Heart left ventricle (tissue), 13 donors: ENCODE data around the gene MPZL3.

Source experiments
- POLR2A ChIP-seq, 2 donors: fragments of 450-650 bp; IDR thresholded peaks; one replicate each; pipeline ENCODE4 v1.6.1; 2017; ENCODE audit warnings: antibody characterized with exemption in 2 of 2, mild to moderate bottlenecking in 2 of 2, moderate library complexity in 2 of 2
- TF ChIP-seq, protein P1 (sequence below), 12 donors: fragments of 200-600 bp; sonication (generic) in 4 of 12; IDR thresholded peaks; one replicate each; pipeline versions ENCODE4 v1.5.0 to v1.8.0; 2018 to 2022; ENCODE audit warnings: antibody characterized with exemption in 12 of 12, mild to moderate bottlenecking in 5 of 12
- donor health status: ischemic (EF 13 %, LVEDD 7.1; RV severe dilation, severe dysfunction).
- donor health status: DM: no; HTN: yes; CAD: no.
- donor health status: DM: no; HTN: no; CAD: no.
- donor health status: ischemic (EF 25% LVEDD 6.9; RV normal size, moderate dysfunction).
- donor health status: ischemic (EF 25% LVEDD 5.7; RV mildly dilated, moderate dysfunction).
- donor health status: ischemic (EF 35%, LVEDD 5.7; RV mildly dilated, moderate dysfunction).
- donor health status: nonischemic (EF 11% LVEDD 7.7; RV severe dilation, severe dysfunction).
- donor health status: DM: yes; HTN: yes; CAD: no.
- donor health status: PGD.
- donor health status: ischemic (EF 29% LVEDD 5.4; RV normal size, mild dysfunction).
- donor health status: nonischemic (EF 23%, LVEDD 6.1; RV moderate dilation, normal function).

DNA sequence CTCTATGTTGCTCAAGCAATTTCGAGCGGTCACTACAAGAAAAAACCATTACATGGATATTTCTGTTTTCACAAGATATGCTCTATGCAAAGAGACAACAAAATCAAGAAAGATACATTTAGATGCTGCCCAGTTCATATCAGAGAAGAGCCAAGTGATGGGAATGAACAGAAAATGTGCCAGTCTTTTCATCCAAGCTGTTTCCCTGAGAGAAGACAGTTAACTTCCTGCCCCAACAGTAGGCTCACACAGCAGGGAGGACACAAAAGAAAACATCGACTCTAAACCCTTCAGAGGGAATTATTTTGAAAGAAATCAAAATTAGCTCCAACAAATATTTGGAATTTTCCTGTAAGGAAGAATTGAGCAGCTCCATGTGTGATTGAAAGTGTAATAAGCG lies 39.0 kb downstream of the MPZL3 start:
- TF ChIP-seq, protein P1, sequence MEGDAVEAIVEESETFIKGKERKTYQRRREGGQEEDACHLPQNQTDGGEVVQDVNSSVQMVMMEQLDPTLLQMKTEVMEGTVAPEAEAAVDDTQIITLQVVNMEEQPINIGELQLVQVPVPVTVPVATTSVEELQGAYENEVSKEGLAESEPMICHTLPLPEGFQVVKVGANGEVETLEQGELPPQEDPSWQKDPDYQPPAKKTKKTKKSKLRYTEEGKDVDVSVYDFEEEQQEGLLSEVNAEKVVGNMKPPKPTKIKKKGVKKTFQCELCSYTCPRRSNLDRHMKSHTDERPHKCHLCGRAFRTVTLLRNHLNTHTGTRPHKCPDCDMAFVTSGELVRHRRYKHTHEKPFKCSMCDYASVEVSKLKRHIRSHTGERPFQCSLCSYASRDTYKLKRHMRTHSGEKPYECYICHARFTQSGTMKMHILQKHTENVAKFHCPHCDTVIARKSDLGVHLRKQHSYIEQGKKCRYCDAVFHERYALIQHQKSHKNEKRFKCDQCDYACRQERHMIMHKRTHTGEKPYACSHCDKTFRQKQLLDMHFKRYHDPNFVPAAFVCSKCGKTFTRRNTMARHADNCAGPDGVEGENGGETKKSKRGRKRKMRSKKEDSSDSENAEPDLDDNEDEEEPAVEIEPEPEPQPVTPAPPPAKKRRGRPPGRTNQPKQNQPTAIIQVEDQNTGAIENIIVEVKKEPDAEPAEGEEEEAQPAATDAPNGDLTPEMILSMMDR (IDR thresholded peaks at IDR 0.05): no peak
- no peak for TF ChIP-seq POLR2A (IDR thresholded peaks at IDR 0.05)
